GM10266 (cell line): ENCODE data around the gene ATF2.

ENCODE experiments used
- DNase-seq: peaks from one replicate; pipeline ENCODE4 v3.0.0; 2012; ENCODE audit errors: extremely low spot score
- CTCF ChIP-seq: IDR thresholded peaks from 2 replicates; pipeline ENCODE4 v1.5.1; 2012; ENCODE audit warnings: mild to moderate bottlenecking, low read depth; ENCODE audit not compliant: control insufficient read depth, insufficient read depth; ENCODE audit errors: missing control alignments

The ATF2 gene

GRCh38 chr2:175027755-175028154 is 140.2 kb downstream of the ATF2 start:
- no peak for DNase-seq
- TF ChIP-seq CTCF: no peak

GRCh38 chr2:175026385-175026784 is 141.6 kb downstream of the ATF2 start:
- no peak for TF ChIP-seq CTCF
- DNase-seq: no peak

GRCh38 chr2:175025946-175026345 is 142.1 kb downstream of the ATF2 start:
- no peak for TF ChIP-seq CTCF
- DNase-seq: no peak

DNA sequence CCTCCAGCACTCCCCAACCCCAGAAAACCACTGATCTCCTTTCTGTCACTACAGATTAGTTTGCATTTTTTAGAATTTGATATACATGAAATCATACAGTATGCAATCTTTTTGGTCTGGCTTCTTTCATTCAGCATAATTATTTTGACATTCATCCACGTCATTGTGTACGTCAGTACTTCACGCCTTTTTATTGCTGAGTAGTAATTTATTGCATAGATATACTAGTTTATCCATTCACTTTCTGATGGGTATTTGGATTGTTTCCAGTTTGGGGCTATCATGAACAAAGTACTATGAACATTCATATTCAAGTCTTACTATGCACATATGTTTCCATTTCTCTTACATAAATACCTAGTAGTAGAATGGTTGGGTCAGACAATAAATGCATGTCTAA is 142.8 kb downstream of the ATF2 start:
- no peak for TF ChIP-seq CTCF

GRCh38 chr2:175022923-175023322 is 145.1 kb downstream of the ATF2 start:
- TF ChIP-seq CTCF: no peak

More for the DNA sequence above, 142.8 kb downstream of the ATF2 start:
- no peak for DNase-seq

More at GRCh38 chr2:175022923-175023322, 145.1 kb downstream of the ATF2 start:
- DNase-seq: no peak
